ENCODE data around the gene WDR72.
A peak's percentile ranks its signal among the peaks of the same experiment; 100 is the strongest.
"Not testable (repeated sequence)": the region's sequence is repeated elsewhere in the genome, so short reads cannot be mapped to it uniquely, and the experiment has no call there.

Gene WDR72

DNA sequence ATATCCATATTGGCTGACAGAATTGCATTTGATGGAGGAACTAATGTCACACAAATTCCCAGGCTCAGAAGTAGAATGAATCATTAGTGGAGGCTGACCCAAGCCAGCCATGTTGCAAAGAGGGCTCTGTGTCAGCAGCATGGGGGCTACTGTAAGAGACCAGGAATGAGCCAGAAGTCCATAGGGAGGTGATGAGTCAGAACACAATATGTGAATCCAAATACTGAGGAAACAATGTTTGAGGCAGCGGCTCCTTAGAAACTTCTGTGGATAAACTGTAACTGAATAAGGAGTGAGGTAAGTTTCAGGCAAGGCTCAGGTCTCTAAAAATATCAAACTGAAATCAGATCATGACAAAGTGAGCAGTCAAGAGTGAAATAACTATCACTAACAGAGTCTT lies 170.7 kb downstream of the WDR72 start:
- DNase-seq, result no peak

DNA sequence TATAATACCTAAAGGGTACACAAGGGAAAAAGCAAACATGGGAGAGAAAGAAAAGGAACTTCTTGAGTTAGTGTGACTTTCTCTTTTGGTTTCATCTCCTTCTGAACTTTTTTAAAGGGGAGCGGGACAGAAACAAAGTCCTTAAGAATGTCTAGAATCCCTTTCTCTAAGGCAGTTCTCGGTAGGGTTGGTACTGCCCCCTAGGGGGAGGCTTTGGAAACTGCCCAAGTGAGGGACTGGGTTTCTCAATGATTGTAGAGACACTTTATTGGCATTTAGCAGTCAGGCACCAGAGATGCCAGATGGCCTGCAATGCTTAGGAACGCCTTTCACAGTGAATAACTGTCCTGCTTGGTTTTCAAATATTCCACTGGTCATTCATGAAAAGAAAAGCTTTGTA lies 172.7 kb downstream of the WDR72 start:
- peak; percentile 35 for DNase-seq

DNA sequence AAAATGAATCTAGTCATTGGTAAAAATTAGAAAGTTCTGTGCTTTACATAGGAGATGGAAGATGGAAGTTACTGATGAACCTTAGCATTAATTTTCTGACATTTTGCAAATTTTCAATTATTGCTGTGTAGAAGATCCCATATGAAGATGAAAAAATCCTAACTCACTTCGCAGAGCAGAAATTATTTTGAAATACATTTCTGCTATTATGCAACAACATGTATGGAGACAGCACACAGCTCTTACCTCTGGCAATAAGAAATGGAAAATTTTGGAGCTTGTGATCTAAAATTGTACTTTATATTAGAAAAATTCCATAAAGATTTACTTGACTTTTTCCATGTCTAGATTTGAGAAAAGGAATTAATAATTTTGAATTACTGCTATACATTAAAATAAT lies 177.9 kb downstream of the WDR72 start:
- no peak for DNase-seq

DNA sequence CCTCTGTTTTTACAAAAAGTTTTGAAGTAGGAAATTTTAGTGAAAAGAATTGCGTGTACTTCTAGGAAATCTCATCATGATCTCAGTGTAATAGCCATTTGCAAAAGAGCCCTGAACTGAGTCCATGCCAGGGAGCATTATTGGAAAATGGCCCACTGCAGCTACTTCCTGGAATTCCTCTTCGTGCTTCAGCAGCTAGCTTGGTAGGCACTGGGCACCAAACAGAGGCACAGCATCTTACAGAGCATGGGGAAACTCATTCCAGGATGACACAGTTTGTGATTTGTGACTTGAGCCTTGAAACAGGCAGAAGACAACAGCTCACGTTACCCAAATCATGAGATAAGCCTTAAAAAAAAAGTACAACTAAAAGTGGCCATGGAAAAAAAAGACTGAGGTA lies 179.1 kb downstream of the WDR72 start:
- no peak for DNase-seq

DNA sequence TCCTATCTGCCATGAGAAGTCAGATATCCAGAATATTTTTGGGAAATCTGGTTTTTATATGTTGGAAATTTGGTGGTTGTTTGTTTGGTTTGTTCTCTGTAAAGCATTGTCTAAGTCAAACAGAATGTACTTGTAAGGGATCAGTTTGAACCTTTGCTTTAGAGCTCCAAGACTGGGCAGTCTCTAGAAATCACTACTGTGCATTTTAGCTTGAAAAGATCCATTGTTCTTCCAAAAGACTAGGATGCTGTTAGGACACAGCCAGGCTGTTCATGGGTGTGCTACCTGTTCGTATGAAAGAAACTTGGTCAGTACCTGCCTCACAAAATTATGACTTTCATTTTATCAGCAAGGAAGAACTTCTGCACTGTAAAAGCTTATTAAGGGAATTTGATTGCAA lies 182.6 kb downstream of the WDR72 start:
- no peak for DNase-seq

DNA sequence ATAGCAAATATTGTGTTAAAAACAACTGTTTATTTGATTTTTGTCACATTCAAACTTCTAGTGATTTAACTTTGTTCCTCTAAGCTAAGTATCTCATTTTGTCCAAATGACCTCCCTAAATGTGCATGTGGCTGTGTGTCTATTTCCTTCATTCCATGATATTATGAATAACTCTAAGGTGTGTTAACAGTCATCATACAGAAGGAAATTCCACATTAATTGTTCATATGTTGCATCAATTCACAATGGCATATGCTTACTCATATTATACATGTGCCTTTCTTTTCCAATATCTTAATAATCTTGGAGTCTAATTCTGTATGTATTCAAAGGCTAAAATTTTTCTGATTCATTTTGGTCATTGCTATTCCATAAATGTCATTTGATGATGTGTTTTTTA lies 186.4 kb downstream of the WDR72 start:
- no peak for DNase-seq

DNA sequence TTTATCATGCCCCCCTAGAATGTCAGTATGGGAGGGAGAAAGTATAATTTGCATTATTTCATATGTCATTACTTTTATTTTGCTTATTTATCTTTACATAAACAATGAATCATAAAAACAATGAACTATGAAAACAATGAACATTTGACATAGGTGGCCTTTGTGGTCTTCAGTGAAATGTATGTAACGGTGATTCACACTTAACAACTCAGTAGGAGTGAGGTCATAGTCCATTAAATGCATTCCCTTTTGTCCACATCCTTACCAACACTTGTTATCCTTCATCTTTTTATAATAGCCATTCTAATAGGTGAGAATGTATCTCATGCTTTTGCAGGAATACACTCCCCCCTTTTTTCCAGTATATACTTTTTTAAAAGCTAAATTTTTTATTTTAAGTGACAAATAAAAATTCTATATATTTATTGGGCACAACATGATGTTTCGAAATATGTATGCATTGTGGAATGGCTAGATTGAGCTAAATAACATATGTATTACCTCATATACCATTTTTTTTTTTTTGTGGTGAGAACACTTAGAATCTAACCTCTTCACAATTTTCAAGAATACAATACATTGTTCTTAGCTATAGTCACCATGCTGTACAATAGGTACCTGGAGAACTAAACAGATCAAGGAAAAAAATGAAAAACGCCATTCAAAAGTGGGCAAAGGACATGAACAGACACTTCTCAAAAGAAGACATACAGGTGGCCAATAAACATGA lies 189.5 kb downstream of the WDR72 start:
- DNase-seq, result no peak

DNA sequence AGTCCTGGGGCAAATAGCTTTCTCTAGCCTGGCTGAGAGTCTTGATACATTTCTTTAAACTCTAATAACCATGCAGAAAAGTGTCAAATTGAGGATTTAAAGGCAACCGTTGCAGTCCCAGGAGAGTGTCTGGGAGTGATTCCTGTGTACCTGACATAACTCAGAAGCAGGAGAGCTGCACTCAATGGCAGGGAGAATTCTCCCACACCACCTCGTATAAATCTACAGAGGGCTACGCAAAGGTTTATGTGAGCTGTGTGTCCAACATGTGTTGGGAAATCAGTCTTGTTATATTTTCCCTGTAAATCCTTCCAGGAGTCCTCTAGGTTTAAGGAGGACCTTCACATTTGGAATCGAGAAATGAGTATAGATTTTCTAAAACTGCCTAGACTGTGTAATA lies 192.6 kb downstream of the WDR72 start:
- DNase-seq, result no peak

DNA sequence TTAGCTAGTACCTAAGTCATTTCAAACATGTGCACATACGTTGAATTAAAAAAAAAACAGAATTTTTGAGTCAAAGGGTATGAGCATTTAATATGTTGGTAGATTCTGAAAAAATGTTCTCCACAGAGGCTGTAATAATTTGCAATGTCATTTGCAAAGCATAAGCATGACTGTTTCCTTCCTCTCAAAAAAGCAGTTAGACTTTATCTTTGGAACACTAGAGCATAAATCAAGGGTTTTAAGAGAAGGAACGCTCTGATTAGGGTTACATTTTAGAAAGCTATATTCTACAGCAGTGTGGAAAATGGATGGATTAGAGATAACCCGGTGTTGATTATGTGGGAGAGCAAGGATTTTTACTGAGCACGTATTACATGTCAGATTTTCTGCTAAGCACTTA lies 193.7 kb downstream of the WDR72 start:
- DNase-seq, result no peak

DNA sequence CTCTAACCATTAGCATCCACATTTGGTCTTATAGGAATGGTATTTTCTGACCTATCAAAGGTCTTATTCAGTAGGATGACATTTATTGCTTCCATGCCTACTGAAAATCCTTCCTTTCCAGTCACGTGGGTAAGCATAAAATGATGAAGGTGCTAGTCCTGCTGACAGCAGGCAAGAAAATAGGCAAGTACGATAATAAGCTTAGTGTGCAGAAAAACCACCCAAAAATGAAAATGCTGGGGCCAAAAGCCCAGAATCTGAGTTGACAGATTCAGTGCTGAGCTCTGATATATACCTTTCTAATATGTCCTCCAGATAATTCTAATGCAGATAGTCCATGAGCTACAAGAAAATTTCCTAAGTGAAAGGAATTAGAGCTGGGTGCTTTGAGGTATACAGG lies 194.8 kb downstream of the WDR72 start:
- DNase-seq, result no peak

DNA sequence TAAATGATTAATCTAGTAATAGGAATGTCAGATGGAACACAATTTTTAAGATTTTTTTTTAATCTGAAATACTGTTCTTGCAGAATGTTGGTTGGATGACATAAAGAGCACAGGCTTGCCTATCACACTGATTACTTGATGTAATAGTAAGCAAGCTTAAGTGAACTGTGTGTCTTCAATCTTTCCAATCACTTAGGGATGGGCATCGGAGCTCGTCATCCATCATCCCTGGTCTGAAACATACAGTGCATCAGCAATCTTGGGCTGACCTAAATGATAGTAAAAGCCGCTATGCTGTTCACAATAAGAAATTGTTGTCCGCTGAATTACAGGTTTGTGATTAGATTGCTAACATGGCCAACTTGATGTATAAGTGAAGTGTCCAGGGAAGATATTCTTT lies 195.8 kb downstream of the WDR72 start:
- no peak for DNase-seq

DNA sequence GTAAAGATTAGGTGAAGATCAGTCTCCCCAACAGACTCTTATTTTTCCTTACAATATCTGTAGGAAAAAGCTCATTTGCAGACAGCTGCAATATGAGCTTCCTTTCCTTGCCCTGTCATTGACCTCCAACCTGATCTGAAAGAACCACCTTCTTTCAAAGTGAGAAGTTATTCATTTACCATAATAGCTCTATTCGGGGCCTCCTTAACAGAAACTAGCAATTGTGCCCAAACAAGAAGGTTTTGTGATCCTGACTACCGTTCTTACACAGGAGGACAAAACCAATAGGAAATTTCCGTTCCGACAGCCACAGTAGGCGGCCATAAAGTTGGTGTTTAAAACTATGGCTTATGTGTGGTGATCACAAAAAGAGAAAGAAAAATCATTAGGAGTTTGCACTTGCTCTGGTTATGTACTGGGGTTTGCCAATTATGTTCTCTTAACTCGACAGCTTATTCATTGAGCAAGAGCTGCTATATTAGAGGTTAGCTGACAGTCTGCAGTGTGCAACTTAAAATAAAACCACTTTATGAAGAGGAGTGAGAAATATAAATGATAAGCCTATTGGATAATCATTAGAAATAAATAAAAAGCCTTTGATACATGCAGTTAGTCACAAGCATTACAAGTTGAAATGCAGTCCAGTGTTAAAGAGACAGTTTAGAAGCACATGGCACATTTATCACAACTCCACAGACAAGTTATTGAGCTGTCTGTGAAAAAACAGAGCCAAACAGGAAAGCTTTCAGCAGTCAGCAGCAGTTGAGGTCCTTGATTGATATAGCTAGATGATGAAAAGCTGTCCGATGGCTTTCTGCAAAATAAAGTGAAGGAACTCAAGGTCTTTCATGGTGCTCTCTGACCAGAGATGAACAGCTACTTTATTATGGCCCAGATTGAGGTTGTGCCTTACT lies 199.8 kb downstream of the WDR72 start:
- no peak for DNase-seq

DNA sequence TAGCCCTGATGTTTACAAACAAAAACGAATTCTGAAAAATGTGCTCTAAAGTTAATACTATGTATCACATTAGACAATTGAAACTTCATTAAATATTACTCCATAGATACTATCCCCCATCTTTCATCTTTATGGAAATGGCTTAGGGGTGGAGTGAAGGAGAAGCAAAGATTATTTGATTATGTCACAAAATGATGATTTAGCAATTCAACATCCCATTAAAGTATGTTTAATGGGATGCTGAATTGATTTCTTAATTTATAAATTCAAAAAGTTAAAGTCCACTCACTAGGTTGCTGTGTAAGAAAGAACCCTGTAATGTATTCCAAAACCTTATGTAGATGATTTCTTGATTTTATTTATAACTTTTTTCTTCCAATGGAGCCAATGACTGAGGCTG lies 201.1 kb downstream of the WDR72 start:
- no peak for DNase-seq

DNA sequence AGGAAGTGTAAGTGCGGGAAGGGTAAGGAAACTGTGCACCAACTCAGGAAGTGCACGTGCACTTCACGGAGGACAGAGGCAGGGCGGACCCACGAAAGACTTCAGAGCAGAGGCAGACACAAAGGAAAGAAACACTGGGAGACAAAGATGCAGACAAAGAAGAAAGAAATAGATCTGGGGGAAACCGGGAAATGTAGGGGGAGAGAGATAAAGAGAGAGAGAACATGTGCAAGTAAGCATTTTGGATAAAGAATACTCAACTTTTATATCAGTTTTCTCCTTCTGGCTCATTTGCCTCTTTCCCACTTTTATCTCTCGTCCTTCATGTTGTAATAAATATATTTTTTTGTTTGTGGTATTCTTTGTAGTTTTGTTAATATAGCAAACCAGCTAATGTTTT lies 204.2 kb downstream of the WDR72 start:
- no peak for DNase-seq

DNA sequence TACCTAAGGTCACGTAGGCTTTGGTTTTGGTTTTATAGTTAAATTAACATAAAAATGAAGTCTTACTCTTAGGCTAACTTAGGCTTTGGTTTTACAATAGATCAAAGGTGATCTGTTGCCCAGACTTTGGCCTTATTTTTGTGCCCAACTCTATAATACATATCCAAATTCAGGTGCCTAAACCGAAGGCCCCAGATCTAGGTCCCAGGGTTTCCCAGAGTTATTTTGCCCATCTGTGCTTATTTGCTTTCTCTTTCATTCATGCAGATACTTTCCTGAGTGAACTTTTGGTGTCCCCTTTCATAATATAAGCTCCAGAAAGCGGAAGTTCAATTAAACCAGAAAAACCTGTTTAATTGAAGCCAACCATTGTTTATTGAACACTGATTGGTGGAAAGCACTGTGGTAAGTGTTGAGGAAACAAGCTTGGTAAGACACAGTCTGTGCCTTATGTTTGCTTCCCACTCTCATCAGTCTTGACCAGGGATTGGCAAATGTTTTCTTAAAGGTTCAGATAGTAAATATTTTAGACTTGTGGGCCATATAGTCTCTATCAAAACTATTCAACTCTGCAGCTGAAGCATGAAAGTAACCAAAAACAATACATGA lies 209.7 kb downstream of the WDR72 start:
- no peak for DNase-seq

DNA sequence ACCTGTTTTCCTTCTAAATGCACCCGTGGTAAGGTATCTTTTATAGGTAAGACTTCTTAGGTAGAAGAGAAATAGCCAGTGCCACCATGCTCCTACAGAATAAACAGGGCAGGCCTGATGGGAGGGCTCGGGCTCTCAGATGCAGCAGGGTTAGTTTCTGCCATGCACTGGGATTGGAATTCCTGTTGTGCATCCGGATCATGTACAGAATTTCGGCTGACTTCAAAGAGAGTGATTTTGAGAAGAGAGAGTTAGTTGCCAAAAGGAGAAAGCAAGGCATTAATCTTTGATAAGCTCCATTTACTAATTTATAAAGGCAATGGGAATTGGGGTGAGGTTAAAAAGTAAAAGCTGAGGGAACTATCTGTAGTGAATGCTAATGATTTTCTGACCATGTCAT lies 211.2 kb downstream of the WDR72 start:
- DNase-seq, result no peak

DNA sequence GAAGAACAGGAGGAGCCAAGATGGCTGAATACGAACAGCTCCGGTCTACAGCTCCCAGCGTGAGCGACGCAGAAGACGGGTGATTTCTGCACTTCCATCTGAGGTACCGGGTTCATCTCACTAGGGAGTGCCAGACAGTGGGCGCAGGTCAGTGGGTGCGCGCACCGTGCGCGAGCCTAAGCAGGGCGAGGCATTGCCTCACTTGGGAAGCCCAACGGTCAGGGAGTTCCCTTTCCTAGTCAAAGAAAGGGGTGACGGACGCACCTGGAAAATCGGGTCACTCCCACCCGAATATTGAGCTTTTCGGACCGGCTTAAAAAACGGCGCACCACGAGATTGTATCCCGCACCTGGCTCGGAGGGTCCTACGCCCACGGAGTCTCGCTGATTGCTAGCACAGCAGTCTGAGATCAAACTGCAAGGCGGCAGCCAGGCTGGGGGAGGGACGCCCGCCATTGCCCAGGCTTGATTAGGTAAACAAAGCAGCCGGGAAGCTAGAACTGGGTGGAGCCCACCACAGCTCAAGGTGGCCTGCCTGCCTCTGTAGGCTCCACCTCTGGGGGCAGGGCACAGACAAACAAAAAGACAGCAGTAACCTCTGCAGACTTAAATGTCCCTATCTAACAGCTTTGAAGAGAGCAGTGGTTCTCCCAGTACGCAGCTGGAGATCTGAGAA lies 218.7 kb downstream of the WDR72 start:
- not testable (repeated sequence) for DNase-seq

DNA sequence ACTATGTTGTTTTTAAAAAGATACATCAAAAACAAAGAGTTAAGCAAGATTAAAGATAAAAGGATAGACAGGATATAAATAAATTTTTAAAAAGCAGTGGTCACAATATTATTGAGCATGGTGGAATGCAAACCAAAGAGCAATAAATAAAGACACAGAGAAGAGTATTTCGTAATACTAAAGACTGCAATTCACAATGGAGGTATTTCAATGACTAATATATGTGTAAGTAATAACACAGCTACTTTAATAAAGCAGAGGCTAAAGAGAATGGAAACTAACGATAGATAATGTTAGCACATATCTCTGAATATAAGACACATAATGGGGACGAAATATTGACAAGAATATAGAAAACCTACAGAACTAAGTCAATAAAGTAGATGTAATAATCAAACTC lies 219.6 kb downstream of the WDR72 start:
- DNase-seq, result no peak

DNA sequence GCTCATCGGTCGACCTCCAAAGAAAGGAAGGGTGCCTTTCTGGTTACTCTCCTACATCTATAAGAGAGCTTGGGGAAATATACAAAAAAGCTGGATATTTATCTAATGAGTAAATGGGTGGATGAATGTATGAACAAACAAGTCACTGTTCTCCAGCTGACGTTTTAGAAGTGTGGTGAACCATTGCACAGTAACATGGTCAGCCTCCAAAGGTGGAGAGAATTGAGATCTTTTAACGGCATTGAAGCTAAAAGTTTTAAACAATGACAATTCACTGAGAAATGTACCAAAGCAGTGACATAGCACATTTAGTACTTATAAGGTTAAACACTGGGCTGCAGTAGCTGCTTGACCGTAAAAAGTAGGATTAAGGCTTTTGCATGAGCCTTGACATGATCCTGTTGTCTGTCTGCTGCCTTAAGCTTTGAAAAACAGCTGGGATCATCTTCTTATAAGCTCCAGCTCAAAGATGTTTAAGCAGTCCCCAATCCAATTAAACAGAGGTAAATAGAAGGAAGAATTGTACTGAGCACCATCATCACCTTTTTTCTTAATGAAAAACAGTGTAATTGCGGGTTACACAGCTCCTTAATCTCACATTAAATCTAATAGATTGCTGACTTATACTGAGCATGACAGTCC lies 222.9 kb downstream of the WDR72 start:
- no peak for DNase-seq

DNA sequence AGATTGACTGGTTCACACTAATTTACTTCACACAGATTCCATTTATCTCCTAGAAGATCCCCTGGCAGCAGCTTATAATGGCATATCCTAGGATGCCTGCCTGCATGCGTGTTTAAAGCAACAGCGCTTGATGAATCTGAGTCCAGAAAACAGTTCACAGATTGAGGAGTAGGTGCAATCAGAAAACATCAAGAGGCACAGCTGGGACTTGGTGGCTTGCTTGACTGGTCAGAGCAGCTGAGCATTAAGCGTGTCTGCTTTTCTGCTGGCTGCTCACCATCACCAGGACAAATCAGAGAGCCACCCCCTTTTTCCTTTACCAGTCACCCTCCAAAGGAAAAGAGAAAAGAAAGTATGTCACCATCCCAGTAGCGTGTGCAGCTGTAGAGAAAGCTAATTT lies 223.6 kb downstream of the WDR72 start:
- no peak for DNase-seq

DNA sequence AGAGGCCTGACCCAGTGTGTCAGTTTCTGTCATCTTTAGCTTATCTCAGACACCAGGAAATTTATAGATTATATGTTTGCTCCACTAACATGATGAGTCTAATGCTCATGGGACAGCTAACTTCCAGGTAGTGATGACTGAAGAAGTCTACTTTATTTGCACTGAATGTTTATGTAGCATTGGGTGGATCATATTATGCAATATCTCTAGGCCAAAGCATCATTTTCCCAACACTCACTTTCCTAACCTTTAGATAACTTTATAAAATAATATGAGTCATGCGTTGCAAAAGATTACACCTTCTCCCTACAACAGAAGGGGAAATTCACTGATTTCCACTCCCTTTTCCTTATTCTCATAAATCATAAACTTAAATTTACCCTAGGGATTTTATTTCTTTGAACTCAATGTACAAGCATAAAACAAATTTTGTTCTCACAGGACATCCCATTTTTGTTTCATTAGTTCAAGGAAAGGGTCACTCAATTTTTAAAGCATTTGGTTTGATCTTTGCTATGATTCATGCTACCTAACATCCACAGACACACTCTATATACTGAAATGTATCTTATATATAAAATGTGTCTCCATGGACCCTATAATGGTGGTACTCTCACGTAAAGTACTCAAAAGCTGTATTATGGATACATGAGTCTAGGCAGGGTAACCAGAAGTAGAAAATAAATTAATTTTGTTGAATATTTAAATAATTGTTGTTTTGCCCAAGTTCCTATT lies 225.2 kb downstream of the WDR72 start:
- no peak for DNase-seq

DNA sequence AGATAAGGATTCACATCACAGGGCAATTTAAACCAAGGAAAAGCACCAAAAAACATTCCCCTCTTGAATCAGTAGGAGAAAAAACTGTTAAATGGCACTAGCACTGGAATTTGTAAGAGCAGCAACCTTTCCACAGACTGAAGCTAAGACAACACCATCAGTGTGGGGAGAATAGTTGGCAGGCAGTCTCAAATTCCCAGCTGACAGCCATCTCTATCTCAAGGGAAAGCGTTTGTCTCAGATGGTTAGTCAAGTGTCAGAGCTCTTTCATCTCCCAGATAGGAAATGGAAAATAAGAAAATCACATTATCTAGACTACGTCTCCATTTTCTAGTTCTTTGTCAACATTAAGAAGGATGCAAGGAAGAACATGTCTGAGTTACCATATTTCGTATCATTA lies 228.7 kb downstream of the WDR72 start:
- DNase-seq, result no peak

Data from activated CD4-positive, alpha-beta T cell treated with anti-CD3 and anti-CD28 coated beads, Interleukin-2, amount 50 U/mL, for 16 hours (primary cell).